Uterus (tissue), 4 donors: ENCODE data around the gene LDB1. TPM values are rescaled to one million over a fixed set of nuclear protein-coding genes. Genes with fewer than 3 reads are reported as not detected.
A peak's percentile ranks its signal among the peaks of the same experiment; 100 is the strongest.

Experiments used
- DNase-seq, 2 donors: peaks; one replicate each; pipeline ENCODE4 v3.0.0-alpha.2; 2019 to 2020
- H3K27ac ChIP-seq, 2 donors: fragments of 200-600 bp; sonication (generic); 1 replicate in 1 of 2; 2 replicates in 1 of 2; pipeline ENCODE4 v1.5.1; 2016 to 2018
- H3K27me3 ChIP-seq, 2 donors: fragments of 200-600 bp; sonication (generic); one replicate each; pipeline ENCODE4 v1.5.1; 2018 to 2019; ENCODE audit warnings: control low read depth in 1 of 2
- H3K36me3 ChIP-seq, 2 donors: fragments of 200-600 bp; sonication (generic); one replicate each; pipeline ENCODE4 v1.5.1; 2019; ENCODE audit warnings: control low read depth in 1 of 2
- H3K4me1 ChIP-seq, 2 donors: fragments of 200-600 bp; sonication (generic); one replicate each; pipeline ENCODE4 v1.5.1; 2018 to 2019; ENCODE audit warnings: control low read depth in 1 of 2
- H3K4me3 ChIP-seq, 2 donors: fragments of 200-600 bp; sonication (generic); 1 replicate in 1 of 2; 2 replicates in 1 of 2; pipeline ENCODE4 v1.5.1; 2018 to 2019; ENCODE audit warnings: mild to moderate bottlenecking in 1 of 2
- H3K9me3 ChIP-seq, 2 donors: fragments of 200-600 bp; sonication (generic); one replicate each; pipeline ENCODE4 v1.5.1; 2019; ENCODE audit warnings: control low read depth in 1 of 2
- POLR2A ChIP-seq, 2 donors: fragments of 450-650 bp; IDR thresholded peaks; one replicate each; pipeline ENCODE4 v1.6.1; 2016; ENCODE audit warnings: antibody characterized with exemption in 2 of 2, mild to moderate bottlenecking in 1 of 2, moderate library complexity in 1 of 2
- intact Hi-C: fragments of 100-400 bp; cut with DNase I; formaldehyde crosslinking; loops from one replicate; pipeline ENCODE4 v1.15.1; 2023; ENCODE audit warnings: low total_unique reads
- total RNA-seq, 4 donors: library from RNA; depleted of rRNA in 3 of 4; stranded (reverse); fragments of >200 nt in 3 of 4; gene quantifications; one replicate each; pipeline versions ENCODE4 v1.1.0 to v1.2.4, GENCODE V29; 2014 to 2023
- TF ChIP-seq, protein P1 (sequence below), 4 experiments: fragments of 200-600 bp in 2 of 4; fragments of 450-650 bp in 2 of 4; sonication (generic) in 2 of 4; IDR thresholded peaks; one replicate each; pipeline ENCODE4 v1.5.1; 2016 to 2019; ENCODE audit warnings: antibody characterized with exemption in 4 of 4, mild to moderate bottlenecking in 2 of 4, moderate library complexity in 1 of 4
- donor health status: DM: yes; HTN: yes; CAD: no.

The LDB1 gene
- total RNA-seq, 4 donors from 2014 or later = 17.4 to 121 (median 43.8) TPM

GRCh38 chr10:102068216-102068615 lies 52.0 kb downstream of the LDB1 start:
- H3K27me3 ChIP-seq = no peaks in the 10 kb centered on the region
- H3K36me3 ChIP-seq = no peaks in the 10 kb centered on the region
- TF ChIP-seq, protein P1, sequence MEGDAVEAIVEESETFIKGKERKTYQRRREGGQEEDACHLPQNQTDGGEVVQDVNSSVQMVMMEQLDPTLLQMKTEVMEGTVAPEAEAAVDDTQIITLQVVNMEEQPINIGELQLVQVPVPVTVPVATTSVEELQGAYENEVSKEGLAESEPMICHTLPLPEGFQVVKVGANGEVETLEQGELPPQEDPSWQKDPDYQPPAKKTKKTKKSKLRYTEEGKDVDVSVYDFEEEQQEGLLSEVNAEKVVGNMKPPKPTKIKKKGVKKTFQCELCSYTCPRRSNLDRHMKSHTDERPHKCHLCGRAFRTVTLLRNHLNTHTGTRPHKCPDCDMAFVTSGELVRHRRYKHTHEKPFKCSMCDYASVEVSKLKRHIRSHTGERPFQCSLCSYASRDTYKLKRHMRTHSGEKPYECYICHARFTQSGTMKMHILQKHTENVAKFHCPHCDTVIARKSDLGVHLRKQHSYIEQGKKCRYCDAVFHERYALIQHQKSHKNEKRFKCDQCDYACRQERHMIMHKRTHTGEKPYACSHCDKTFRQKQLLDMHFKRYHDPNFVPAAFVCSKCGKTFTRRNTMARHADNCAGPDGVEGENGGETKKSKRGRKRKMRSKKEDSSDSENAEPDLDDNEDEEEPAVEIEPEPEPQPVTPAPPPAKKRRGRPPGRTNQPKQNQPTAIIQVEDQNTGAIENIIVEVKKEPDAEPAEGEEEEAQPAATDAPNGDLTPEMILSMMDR (IDR thresholded peaks at IDR 0.05) = no peak
- no peak for TF ChIP-seq POLR2A (IDR thresholded peaks at IDR 0.05)
- peaks cover 0 to 17% of the 10 kb centered on the region in 2 donors for H3K4me1 ChIP-seq
- intact Hi-C loops = no loop called here
- H3K9me3 ChIP-seq = no peaks in the 10 kb centered on the region
- H3K27ac ChIP-seq = no peak overlapping the region
- peak in 1 of 2 donors; percentile 38 for DNase-seq
- no peak overlapping the region for H3K4me3 ChIP-seq

DNA sequence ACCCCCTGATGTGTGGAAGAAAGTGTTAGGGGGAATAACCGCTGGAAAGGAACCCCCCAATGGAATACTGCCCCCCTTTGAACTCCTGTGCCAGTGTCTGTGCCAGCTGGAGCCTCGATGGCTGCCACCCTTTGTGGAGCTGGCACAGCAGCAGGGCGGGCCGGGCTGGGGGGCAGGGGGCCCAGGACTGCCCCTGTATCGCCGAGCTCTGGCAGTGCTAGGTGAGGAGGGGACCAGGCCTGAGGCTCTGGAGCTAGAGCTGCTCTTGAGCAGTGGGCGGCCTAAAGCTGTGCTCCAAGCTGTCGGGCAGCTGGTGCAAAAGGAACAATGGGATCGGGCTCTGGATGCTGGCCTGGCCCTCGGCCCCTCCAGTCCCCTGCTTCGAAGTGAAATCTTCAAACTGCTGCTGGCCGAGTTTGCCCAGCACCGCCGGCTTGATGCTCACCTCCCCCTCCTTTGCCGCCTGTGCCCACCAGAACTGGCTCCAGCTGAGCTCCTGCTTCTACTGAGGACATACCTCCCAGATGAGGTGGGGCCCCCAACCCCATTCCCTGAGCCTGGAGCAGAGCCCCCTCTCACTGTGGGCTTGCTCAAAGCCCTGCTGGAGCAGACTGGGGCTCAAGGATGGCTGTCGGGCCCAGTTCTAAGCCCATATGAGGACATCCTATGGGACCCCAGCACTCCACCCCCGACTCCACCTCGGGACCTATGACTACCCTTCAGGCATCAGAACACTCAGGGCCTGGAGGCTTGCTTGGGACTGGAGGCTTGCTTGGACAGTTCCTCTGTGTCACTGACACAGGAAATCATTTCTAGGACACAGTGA lies 52.9 kb downstream of the LDB1 start:
- Histone ChIP-seq H3K4me3 (no peak overlapping the region), H3K4me1 (peaks cover 0 to 17% of the 10 kb centered on the region in 2 donors), H3K36me3 (no peaks in the 10 kb centered on the region), H3K27me3 (no peaks in the 10 kb centered on the region), H3K9me3 (no peaks in the 10 kb centered on the region), H3K27ac (no peak overlapping the region)
- no peak for DNase-seq
- TF ChIP-seq, protein P1 (IDR thresholded peaks at IDR 0.05) = no peak
- intact Hi-C loops = no loop called here

DNA sequence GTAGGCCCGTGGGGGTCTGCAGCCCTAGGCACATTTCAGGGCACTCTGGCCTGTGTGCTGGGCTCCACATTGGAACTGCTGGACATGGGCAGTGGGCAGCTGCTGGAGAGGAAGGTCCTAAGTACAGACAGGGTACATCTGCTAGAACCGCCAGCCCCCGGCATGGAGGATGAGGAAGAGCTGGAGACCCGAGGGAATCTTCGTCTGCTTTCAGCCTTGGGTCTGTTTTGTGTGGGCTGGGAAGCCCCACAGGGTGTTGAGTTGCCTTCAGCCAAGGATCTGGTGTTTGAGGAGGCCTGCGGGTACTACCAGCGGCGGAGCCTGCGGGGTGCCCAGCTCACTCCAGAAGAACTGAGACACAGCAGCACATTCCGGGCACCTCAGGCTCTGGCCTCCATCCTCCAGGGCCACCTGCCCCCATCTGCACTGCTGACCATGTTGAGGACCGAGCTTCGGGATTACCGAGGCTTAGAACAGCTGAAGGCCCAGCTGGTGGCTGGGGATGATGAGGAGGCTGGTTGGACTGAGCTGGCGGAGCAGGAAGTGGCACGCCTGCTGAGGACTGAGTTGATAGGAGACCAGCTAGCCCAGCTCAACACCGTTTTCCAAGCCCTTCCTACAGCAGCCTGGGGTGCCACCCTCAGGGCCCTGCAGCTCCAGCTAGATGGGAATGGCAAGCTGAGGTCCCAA lies 53.6 kb downstream of the LDB1 start:
- peak overlapping the region; percentile 73 to 94 for H3K27ac ChIP-seq
- peak in 1 of 2 donors; percentile 17 for DNase-seq
- H3K9me3 ChIP-seq = no peaks in the 10 kb centered on the region
- intact Hi-C loops = no loop called here
- TF ChIP-seq POLR2A (IDR thresholded peaks at IDR 0.05) = no peak
- TF ChIP-seq, protein P1 (IDR thresholded peaks at IDR 0.05) = no peak
- peaks cover 0 to 17% of the 10 kb centered on the region in 2 donors for H3K4me1 ChIP-seq
- no peaks in the 10 kb centered on the region for H3K27me3 ChIP-seq
- H3K36me3 ChIP-seq = no peaks in the 10 kb centered on the region
- H3K4me3 ChIP-seq = peak overlapping the region; percentile 39 to 89

DNA sequence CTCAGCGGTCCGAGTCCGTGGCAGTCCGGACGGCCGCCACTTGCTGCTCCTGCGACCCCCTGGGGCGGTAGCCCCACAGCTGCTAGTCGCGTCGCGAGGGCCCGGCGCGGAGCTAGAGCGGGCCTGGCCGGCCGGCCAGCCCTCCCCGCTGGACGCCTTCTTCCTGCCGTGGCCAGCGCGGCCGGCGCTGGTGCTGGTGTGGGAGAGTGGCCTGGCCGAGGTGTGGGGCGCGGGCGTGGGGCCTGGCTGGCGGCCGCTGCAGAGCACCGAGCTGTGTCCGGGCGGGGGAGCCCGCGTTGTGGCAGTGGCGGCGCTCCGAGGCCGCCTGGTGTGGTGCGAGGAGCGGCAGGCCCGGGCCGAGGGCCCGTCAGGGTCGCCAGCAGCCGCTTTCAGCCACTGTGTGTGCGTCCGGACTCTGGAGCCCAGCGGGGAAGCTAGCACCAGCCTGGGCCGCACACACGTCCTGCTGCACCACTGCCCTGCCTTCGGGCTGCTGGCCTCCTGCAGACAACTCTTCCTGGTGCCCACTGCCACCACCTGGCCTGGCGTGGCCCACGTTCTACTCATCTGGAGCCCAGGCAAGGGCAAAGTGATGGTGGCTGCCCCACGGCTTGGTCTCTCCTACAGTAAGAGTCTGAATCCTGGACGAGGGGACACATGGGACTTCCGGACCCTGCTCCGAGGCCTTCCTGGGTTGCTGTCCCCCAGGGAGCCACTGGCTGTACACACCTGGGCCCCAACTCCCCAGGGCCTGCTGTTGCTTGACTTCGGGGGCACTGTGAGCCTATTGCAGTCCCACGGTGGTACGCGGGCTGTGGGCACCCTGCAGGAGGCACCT lies 54.4 kb downstream of the LDB1 start:
- DNase-seq = peak in 1 of 2 donors; percentile 48
- Histone ChIP-seq H3K36me3 (no peaks in the 10 kb centered on the region), H3K4me1 (peaks cover 0 to 17% of the 10 kb centered on the region in 2 donors), H3K4me3 (peak overlapping the region; percentile 39 to 89), H3K27ac (peak overlapping the region; percentile 73 to 94), H3K27me3 (no peaks in the 10 kb centered on the region), H3K9me3 (no peaks in the 10 kb centered on the region)
- TF ChIP-seq, protein P1 (IDR thresholded peaks at IDR 0.05) = no peak
- TF ChIP-seq POLR2A (IDR thresholded peaks at IDR 0.05) = peak in 1 of 2 donors; percentile 6
- intact Hi-C loops = no loop called here
